ENCODE measurements around the gene UBA7.
A peak's percentile ranks its signal among the peaks of the same experiment; 100 is the strongest.
"Not testable (repeated sequence)": the region's sequence is repeated elsewhere in the genome, so short reads cannot be mapped to it uniquely, and the experiment has no call there.

The UBA7 gene

DNA sequence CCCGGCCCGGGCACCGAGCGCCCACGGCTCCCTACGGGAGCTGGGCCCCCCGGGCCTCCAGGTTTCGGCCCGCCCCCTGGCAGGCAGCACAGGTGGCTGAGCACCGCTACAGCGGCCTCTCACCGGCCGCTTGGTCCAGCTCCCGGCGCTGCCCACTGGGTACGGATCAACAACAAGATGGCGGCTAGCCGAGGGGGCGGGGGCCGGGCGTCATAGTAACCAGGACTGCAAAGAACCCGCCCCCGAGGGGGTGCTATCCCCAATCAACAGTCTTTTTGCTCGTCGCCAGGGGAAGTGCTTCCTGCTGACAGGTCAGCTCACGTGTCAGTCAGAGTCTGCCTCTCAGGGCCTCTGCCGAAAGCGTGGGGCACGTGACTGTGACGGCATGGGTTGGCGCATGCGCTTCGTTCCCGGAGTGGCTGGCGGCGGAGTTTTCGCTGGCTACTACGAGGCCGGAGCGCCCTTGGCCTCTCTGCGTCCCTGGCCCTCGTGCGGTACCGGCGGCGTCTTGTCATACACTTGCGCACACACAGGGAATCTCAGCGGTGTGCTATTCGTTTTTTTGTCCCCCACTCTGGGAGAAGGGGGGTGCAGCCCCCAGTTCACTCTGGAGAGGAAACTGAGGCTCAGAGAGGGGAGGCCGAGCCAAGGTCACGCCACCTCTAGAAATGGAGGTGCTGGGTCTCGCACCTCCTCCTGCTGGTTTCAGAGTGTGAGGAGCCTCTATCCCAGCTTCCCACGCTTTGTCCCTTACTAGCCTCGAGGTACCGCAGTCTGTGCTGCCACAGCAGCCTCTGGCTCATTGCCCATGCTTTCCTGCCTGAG is 27.2 kb downstream of the UBA7 start, which contains the start of gene IP6K1:
Gene IP6K1 (minus strand): TSS at position 186 of the 825 bp plus-strand sequence. CDS start 38,502 bp downstream, outside the sequence.
- H3K36me3 ChIP-seq (ENCODE audit: control insufficient read depth in 1 of 2, insufficient read depth in 2 of 2, low read depth in 1 of 2, low read length in 2 of 2) = peaks cover 19 to 22% of the 10 kb centered on the region in 2 experiments
- H3K23ac ChIP-seq (ENCODE audit: low read length in 2 of 2) = peak within 1 kb of the TSS in 1 of 2 experiments; percentile 53
- peak within 1 kb of the TSS; percentile 90 to 93 for H3K4me3 ChIP-seq (ENCODE audit: insufficient read depth in 1 of 2, low read depth in 1 of 2, low read length in 2 of 2)
- H3K9me3 ChIP-seq (ENCODE audit: control insufficient read depth, low read length) = no peaks in the 10 kb centered on the region
- H3K4ac ChIP-seq (ENCODE audit: low read depth in 1 of 2, low read length in 2 of 2) = peak within 1 kb of the TSS; percentile 94 to 98
- H2AK5ac ChIP-seq (ENCODE audit: low read length, severe bottlenecking) = peak within 1 kb of the TSS; percentile 59
- H3K4me2 ChIP-seq (ENCODE audit: low read length, poor library complexity, severe bottlenecking) = peak within 1 kb of the TSS; percentile 86
- H2BK5ac ChIP-seq (ENCODE audit: low read depth, low read length, poor library complexity, severe bottlenecking) = no peak within 1 kb of the TSS
- peak; percentile 100 for DNase-seq
- H2BK15ac ChIP-seq (ENCODE audit: low read depth, poor library complexity, severe bottlenecking) = peak within 1 kb of the TSS; percentile 49
- H3K4me1 ChIP-seq (ENCODE audit: control insufficient read depth, insufficient read depth, low read depth, low read length) = peaks cover 13% of the 10 kb centered on the region
- peak within 1 kb of the TSS; percentile 50 for H3K27ac ChIP-seq (ENCODE audit: low read length, poor library complexity, severe bottlenecking)
- H4K8ac ChIP-seq (ENCODE audit: low read length) = peak within 1 kb of the TSS; percentile 99
- 9% methylated on average over 55 of the region's 55 CpGs for WGBS
- no peaks in the 10 kb centered on the region for H3K27me3 ChIP-seq (ENCODE audit: control insufficient read depth in 1 of 2, insufficient read depth in 1 of 2, low read length in 2 of 2)
- H3K79me1 ChIP-seq (replicated peaks; ENCODE audit: low read length, poor library complexity, severe bottlenecking) = peaks cover 4% of the 10 kb centered on the region
- H2BK12ac ChIP-seq (ENCODE audit: low read length in 2 of 2) = peak within 1 kb of the TSS; percentile 1 to 3
- H2AFZ ChIP-seq (ENCODE audit: low read depth, low read length) = peak within 1 kb of the TSS; percentile 59
- H3K18ac ChIP-seq (ENCODE audit: low read depth in 1 of 2, low read length in 2 of 2) = peak within 1 kb of the TSS; percentile 86 to 92
- H3K9ac ChIP-seq (ENCODE audit: low read length) = peak within 1 kb of the TSS; percentile 97
- peak within 1 kb of the TSS; percentile 73 for H2BK120ac ChIP-seq (ENCODE audit: low read depth, low read length)
- H4K91ac ChIP-seq (ENCODE audit: low read length) = peak within 1 kb of the TSS; percentile 90
- H3K14ac ChIP-seq (ENCODE audit: low read length in 2 of 2) = peak within 1 kb of the TSS in 1 of 2 experiments; percentile 53

DNA sequence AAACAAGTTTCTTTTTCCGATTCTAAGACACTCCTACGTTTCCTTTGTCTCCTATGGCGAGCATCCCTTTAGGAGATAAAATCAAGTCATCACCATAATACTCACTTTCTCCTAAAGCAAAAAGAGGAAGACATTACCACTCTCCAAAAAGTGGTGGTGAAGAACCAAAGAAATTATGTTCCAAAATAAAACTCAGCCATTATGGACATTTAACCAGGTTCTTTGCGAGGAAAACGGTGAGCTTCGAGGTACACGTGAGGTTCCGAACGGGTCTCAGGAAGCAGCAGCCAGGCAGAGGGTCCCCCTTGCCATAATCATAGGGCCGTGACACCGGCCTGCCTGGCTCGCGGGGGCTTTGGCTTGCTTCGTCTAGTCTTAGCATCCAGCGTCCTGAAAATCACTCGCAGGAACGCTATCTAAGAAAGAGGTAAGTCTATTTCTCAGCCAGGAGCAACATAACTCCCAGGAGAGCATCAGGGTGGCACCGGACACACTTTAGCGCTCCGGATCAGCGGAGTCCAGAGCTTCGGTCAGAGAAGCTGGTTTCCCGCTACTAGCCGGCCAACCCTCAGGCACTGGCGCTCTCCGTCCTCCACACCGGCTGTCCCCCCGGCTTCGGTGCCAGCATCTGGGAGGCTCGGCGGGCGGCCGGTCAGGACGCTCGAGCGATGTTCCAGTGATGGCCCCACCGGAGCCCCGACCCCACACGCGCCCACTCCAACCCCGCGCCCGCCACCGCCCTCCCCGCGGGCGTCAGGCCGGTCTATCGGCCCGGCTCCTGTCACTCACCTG is 28.0 kb downstream of the UBA7 start:
- no peak overlapping the region for H2BK5ac ChIP-seq (ENCODE audit: low read depth, low read length, poor library complexity, severe bottlenecking)
- 5% methylated on average over 44 of the region's 50 CpGs for WGBS
- H3K4me3 ChIP-seq (ENCODE audit: insufficient read depth in 1 of 2, low read depth in 1 of 2, low read length in 2 of 2) = peak overlapping the region; percentile 90 to 93
- H2AK5ac ChIP-seq (ENCODE audit: low read length, severe bottlenecking) = no peak overlapping the region
- peak overlapping the region; percentile 50 for H3K27ac ChIP-seq (ENCODE audit: low read length, poor library complexity, severe bottlenecking)
- no peak overlapping the region for H2BK120ac ChIP-seq (ENCODE audit: low read depth, low read length)
- H3K9me3 ChIP-seq (ENCODE audit: control insufficient read depth, low read length) = no peaks in the 10 kb centered on the region
- peak overlapping the region in 1 of 2 experiments; percentile 53 for H3K23ac ChIP-seq (ENCODE audit: low read length in 2 of 2)
- H3K4me2 ChIP-seq (ENCODE audit: low read length, poor library complexity, severe bottlenecking) = peak overlapping the region; percentile 86
- H3K79me1 ChIP-seq (replicated peaks; ENCODE audit: low read length, poor library complexity, severe bottlenecking) = peaks cover 4% of the 10 kb centered on the region
- peak overlapping the region; percentile 47 to 63 for H3K4ac ChIP-seq (ENCODE audit: low read depth in 1 of 2, low read length in 2 of 2)
- H3K18ac ChIP-seq (ENCODE audit: low read depth in 1 of 2, low read length in 2 of 2) = peak overlapping the region; percentile 52 to 82
- peak overlapping the region; percentile 41 for H4K91ac ChIP-seq (ENCODE audit: low read length)
- H2AFZ ChIP-seq (ENCODE audit: low read depth, low read length) = no peak overlapping the region
- H3K9ac ChIP-seq (ENCODE audit: low read length) = peak overlapping the region; percentile 97
- no peak overlapping the region for H2BK12ac ChIP-seq (ENCODE audit: low read length in 2 of 2)
- peaks cover 14% of the 10 kb centered on the region for H3K4me1 ChIP-seq (ENCODE audit: control insufficient read depth, insufficient read depth, low read depth, low read length)
- peak overlapping the region in 1 of 2 experiments; percentile 13 for H3K14ac ChIP-seq (ENCODE audit: low read length in 2 of 2)
- no peak overlapping the region for H4K8ac ChIP-seq (ENCODE audit: low read length)
- peaks cover 23% of the 10 kb centered on the region in 2 experiments for H3K36me3 ChIP-seq (ENCODE audit: control insufficient read depth in 1 of 2, insufficient read depth in 2 of 2, low read depth in 1 of 2, low read length in 2 of 2)
- peak; percentile 62 for DNase-seq
- peak overlapping the region; percentile 49 for H2BK15ac ChIP-seq (ENCODE audit: low read depth, poor library complexity, severe bottlenecking)
- no peaks in the 10 kb centered on the region for H3K27me3 ChIP-seq (ENCODE audit: control insufficient read depth in 1 of 2, insufficient read depth in 1 of 2, low read length in 2 of 2)

DNA sequence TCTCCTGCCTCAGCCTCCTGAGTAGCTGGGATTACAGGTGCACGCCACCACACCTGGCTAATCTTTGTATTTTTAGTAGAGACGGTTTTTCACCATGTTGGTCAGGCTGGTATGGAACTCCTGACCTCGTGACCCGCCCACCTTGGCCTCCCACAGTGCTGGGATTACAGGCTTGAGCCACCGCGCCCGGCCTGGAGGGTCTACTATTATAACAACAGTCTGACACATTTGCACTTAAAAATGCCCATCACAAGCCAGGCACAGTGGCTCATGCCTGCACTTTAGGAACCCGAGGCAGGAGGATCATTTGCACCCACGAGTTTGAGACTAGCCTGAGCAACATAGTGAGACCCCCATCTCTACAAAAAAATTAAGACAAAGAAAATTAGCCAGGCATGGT is 31.5 kb downstream of the UBA7 start:
- H2BK120ac ChIP-seq (ENCODE audit: low read depth, low read length); H3K4me2 ChIP-seq (ENCODE audit: low read length, poor library complexity, severe bottlenecking); H3K27ac ChIP-seq (ENCODE audit: low read length, poor library complexity, severe bottlenecking); H3K27me3 ChIP-seq (ENCODE audit: control insufficient read depth in 1 of 2, insufficient read depth in 1 of 2, low read length in 2 of 2); H2AFZ ChIP-seq (ENCODE audit: low read depth, low read length); H3K18ac ChIP-seq (ENCODE audit: low read depth in 1 of 2, low read length in 2 of 2); H3K9ac ChIP-seq (ENCODE audit: low read length); H2BK15ac ChIP-seq (ENCODE audit: low read depth, poor library complexity, severe bottlenecking); DNase-seq; H4K8ac ChIP-seq (ENCODE audit: low read length); H2BK12ac ChIP-seq (ENCODE audit: low read length in 2 of 2); H3K23ac ChIP-seq (ENCODE audit: low read length in 2 of 2); H2AK5ac ChIP-seq (ENCODE audit: low read length, severe bottlenecking); H3K4me3 ChIP-seq (ENCODE audit: insufficient read depth in 1 of 2, low read depth in 1 of 2, low read length in 2 of 2); H3K4ac ChIP-seq (ENCODE audit: low read depth in 1 of 2, low read length in 2 of 2); H3K14ac ChIP-seq (ENCODE audit: low read length in 2 of 2); H4K91ac ChIP-seq (ENCODE audit: low read length); H2BK5ac ChIP-seq (ENCODE audit: low read depth, low read length, poor library complexity, severe bottlenecking); H3K9me3 ChIP-seq (ENCODE audit: control insufficient read depth, low read length); H3K79me1 ChIP-seq (replicated peaks; ENCODE audit: low read length, poor library complexity, severe bottlenecking): not testable (repeated sequence)
- H3K4me1 ChIP-seq (ENCODE audit: control insufficient read depth, insufficient read depth, low read depth, low read length) = peaks cover 20% of the 10 kb centered on the region
- H3K36me3 ChIP-seq (ENCODE audit: control insufficient read depth in 1 of 2, insufficient read depth in 2 of 2, low read depth in 1 of 2, low read length in 2 of 2) = peaks cover 27 to 40% of the 10 kb centered on the region in 2 experiments
- 93% methylated on average over 9 of the region's 9 CpGs for WGBS
